Measurements from ENCODE around the gene ROR1.

ROR1 gene

DNA sequence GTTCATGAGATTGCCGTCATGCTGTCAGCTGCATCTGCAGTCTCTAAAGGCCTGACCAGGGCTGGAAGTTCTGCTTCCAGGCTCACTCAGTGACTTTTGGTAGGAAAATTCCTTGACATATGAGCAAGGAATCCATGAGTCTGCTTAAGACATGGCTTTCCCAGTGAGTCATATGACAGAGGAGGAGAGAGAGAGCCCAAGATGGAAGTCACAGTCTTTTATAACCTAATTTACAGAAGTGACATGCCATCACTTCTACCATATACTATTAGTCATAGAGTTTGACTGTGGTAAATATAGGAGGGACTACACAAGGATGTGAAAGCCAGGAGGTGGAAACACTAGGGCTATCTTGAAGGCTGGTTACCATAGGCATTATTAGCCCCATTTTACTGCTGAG is 115.2 kb downstream of the ROR1 start:
- DNase-seq: no peak

DNA sequence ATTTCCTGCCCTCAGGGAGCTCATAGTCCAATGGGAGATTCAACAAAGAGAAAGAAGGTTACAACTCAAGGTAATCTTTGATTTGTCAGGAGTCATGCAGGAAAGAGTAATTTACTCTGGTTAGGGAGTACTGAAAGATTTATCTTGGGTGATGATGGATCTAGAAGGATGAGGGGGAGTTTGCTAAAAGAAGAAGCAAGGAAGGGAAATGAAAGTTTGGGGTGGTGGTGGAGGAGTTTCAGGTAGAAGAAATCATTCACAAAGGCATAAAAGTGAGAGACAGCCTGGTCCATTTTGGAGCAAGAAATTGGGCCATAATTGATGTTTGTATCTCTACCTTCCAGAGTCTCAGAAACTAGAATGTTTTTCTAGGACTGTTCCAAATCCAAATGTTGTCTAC is 116.7 kb downstream of the ROR1 start:
- DNase-seq: no peak

DNA sequence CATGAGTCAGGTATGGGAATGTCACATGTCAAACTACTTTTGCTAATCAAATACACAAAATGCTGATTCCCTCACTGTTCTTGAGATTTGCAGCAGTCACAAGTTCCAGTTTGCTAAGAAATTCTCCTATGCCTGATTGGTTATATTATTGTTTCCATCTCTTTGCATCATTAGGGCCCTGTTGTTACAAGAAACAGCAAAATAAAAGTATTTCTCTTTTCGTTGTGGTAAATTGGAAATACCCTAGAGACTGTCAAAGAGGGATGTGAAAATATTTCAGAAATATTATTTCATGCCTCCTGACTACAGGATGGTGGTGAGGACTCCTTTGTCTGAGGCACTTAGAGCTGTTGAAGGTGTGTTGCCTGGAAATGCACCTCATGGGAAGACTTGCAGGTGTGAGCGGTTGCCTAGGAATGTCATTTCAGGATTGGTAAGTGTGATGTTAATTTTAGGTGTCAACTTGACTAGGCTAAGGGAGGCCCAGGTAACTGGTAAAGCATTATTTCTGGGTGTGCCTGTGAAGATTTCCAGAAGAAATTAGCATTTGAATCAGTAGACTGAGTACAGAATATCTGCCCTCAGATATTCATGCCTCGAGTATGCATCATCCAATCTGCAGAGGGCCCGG is 117.4 kb downstream of the ROR1 start:
- no peak for DNase-seq

DNA sequence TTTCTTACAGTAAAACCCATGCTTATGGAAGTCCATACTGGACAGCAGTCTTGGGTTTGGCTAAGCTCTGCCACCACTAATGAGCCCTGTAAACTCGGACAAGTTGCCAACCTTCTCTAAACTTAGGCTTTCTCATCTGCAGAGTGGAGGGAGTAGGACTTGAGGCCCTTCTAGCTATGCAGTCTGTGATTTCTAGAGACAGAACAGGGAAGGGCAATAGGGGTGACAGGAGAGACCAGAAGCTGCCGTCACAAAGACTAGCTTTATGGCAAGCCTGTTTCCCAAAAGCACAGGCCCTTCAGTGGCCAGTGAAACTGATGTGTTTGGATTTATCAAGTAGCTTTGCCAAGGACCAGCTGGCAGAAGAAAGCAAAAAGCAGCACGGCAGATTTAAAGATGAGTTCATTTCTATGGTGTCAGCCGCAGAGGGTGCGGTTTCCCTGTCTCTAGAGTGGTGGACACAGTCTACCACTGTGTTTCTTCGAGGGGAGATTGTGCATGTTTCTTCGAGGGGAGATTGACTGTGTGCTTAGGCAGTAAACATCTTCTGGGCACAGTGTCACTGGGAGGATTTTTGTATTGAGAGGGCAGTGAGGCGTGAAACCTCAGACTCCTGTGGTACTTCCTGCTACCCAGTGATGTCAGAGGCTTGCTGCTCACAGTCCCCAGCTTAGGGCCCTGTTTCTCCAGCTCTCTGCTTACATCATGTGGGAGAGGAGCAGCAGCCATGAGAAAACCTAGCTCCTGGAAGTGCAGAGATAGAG is 119.0 kb downstream of the ROR1 start:
- peak; percentile 26 for DNase-seq

DNA sequence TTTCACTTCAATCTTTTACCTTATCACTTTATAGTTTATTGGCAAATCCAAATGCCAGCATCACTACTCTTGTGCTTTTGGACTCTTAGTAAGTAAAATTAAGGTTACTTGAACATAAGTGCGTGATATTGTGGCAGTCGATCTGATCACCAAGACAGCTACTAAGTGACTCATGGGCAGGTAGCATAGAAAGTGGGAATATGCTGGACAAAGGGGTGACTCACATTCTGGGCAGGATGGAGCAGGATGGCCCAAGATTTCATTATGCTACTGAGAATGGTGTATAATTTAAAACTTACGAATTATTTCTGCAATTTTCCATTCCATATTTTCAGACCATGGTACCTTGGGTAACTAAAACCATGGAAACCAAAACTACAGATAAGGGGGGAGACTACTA is 120.2 kb downstream of the ROR1 start:
- DNase-seq: no peak

DNA sequence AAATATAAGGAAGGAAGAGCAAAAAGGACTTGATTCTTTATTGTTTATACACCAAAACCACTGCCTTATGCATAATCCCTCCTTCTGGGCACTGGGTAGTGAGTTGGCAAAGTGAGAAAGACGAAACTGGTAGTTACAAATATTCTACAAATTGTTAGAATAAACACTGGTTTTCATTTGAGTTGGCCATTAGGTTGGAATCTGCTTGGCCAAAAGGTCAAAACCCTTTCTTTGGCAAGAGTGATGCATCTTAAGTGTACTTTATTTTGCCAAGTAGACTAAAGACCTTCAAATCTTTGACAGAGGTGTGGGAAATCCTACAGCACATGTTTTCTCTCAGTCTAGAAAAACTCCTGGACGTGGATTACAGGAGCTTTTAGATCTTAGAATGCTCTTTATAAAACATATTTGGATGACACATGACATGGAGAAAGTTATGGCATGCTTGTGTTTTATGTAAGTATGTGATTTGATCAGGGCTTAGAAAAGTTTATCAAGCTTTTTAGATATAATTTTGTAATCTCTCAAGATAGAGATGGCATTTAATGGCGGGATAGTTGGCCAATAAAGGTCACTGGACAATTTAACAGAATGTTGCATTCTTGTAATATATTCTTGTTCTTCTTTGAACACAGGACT is 120.9 kb downstream of the ROR1 start:
- no peak for DNase-seq

DNA sequence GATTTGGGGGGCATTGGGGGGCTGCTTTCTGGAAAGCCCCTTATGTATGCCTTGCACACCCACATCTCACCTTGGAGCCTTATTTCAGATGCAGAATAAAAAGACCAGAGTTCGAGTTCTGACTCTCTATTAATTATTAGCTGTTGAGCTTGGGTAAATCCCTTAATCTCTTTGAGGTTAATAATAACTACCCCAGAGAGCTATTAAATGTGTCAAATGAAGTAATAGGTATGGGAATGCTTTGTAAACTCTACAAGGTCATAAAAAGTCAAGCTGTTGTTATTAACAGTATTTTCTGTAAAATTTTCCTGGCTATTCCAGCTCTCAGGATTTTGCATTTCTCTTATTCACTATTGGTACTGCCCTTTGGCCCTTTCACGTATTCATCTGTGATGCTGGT is 122.9 kb downstream of the ROR1 start:
- DNase-seq: no peak

DNA sequence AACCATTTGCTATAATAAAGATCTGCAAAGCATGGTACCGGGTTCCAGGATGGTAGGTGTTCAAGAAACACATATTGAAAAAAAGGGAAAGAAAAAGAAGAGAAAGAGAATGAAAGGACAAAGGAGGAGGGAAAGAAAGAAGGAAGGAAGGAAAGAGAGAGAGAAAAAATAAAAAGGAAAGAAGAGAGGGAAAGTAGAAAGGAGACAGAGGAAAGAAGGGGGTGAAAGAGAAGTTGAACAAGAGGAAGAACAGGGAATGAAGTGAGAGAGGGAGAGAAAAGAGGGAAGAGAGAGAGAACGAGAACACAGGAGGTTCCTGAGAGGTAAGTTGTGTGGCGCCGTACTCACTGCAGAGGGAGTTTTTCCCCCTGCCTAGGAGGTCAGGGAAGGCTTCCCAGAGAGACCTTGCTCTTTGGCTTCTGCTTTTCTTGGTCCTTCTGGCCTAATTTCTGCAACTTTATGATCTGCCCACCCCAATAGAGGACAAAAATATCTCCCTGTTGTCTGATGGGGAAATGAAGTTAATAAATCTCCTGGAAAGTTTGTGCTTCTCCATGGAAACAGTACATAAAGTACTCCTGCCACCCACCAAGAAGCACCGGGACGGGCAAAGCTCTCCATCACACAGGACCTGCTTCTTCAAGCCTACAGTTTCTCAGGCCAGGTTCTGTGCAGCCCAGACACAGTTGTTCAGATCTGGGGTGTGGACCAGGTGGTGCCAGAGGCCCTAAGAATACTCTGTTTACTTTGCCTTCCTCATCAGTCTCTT is 124.8 kb downstream of the ROR1 start:
- no peak for DNase-seq

DNA sequence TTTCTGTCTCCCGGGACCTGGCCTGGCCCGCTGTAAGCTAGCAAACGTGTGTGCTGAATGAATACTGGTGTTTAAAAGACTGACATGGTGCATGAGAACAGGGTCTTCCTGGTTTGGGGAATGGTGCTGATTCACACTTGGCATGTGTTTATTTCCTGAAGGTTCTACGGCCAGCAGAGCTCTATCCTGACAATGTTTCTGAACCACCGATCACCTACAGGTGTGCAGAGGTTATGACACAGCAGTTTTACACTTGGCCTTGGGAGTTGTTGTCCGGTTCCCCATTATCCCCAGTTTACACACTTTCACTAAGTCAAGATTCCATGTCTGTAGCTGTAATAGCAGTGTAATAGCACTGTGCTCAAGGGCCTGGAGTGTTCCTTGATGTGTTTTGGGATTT is 127.3 kb downstream of the ROR1 start:
- no peak for DNase-seq

DNA sequence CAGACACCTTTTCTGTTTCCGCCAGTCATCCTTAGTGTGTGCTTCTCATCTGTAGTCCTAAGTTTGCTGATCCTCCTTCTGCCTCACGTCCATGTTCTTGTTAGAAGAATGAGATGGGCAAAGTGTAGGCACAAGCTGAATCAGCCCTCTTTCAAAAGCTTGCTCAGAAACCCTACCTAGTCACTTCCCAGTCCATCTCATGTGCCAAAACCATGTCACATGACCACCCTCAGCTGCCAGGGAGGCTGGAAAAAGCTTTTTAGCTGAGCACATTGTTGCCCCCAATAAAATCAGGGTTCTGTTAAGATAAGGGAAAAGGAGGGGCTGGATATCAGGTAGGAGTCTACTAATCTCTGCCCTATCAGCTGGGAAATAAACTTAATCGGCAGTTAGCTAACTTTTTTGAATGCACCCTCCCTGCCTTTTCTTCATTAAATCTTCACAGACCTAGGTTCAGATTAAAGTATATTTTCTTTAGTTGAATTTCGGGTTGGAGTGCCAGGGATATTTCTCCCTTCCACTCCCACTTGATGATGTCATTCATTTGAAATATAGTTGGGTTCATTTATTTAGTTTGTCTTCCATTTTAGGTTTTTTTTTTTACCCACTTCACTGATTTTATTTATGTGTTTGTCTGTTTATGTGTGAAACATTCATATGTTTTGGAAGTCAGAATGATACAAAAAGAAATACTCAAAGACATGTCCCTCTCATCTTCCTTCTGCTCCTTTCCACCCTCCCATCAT is 129.2 kb downstream of the ROR1 start:
- no peak for DNase-seq

DNA sequence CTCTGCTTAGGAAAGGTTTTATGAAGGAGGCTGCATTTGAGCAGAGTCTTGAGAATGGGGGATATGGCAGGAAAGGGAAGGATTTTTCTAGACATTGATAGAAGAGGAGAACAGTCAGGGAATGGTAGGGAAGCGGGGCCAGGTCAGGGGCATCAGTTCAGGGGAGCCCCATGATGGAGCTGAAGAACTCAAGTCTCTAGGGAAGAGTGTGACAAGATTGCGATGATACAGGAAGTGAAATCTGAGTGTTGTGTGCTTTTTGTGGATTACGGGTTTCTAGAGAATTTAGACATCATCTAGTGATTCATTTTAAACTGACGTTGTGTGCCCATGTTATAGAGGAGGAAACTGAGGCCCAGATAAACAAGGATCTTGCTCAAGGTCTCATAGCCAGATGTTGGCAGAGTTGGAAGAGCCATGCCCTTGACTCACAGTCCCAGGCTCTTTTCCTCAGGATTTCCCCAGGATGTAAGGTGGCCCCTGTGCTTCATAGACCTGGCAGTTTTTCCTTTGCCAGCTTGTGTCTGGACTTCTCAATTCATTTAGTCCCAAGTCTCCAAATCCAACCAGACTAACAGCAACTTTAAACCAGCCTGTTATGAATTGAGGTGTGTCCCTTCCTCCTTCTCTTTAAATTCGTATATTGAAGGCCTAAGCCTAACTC is 130.3 kb downstream of the ROR1 start:
- DNase-seq: no peak

DNA sequence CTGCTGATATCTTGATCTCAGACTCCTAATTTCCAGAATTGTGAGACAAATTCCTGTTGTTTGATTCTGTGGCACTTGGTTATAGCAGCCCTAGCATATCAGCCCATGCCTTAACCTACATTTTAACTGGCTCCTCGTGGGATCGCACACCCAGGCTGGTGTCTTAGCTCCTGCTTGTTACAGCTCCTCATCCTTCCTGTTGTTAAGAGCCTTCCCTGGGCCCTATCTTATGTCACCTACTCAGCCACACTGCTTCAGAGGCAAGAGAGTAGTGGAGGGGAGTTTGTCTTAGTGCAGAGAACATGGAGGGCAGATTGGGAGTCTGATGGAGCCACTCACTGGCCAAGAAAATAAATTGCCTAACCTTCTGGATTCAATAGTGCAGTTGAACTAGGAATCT is 131.0 kb downstream of the ROR1 start:
- DNase-seq: no peak

DNA sequence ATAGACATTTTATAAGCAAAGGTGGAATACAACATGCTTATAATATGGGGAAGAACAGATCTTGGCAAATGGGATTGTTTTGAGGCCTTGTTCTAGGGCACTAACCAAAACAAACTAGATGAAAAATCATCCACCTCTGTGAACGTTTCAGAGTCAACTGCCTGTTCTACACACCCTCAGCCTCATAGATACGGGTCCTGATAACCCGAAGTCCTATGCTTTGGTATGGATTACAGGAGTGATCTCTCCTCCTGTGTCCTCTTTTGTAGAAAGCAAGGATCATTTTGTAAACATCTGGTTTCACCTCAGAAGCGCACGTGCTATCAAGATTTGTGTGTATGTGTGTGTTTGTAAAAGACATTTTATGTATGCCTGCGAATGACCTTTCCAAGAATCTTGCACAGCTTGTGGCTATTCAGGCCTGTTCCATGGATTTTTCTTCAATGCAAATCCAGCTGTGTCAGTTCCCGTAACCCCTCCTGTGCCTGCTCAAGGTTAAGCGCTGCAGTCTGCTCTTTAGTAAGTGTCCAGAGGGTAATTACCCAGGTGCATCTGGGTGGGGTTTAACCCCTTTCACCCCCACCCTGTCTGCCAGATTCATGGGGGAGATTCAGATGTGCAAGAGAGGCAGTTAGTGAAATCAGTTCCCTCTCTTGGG is 132.4 kb downstream of the ROR1 start:
- DNase-seq: no peak

DNA sequence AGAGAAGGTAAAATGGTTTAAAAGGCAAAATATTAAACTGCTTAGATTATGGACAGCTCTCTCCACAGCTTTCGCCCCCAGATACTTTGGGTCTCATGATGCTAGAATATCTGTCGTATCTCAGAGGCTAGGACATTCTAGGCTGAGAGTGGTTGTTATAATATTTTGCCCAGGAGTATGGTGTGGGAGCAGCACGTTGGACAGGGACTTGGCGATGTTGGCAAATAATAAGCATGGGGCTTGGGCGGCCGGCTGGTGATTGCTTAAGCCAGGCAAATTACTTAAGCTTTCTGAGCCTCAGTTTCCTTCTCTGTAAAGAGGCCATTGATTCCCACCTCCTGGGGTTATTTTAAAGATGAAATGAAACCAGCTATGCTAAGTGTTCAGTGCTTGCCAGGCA is 133.2 kb downstream of the ROR1 start:
- DNase-seq: no peak

DNA sequence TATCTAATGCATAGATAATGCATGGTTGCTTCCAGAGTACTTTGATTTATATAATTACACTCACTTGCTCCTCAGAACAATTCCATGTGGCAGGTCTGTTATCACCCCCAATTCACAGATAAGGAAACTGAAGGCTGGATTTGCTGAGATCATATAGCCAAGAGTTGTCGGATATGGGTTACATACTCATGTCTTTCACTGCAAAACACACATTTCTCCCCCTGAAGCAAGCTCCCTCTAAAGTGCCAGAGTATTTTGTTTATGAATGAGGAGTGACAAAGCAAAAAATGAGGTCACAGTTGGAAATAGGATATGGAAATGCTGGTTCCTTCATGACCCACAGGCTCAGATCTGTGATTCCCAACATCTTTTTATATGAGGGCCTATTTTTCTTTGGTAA is 134.2 kb downstream of the ROR1 start:
- DNase-seq: no peak

DNA sequence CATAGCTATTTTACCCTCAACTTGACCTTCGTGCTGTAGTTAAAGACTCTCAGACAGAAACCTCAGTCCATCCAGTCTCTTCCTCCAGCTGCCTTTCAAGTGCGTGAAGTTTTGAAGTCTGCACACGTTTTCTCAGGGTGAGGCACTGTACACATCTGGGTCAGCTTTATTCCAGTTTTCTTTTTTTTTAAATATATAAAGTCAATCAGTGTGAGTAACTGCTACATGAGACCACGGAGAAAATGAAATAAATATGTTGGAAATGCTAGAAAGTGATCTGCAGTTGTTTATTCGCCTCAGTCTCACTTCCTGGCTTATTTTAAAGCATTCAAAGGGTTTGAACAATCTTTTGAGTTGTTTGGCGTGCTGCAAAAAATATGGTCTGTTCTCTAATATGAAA is 135.7 kb downstream of the ROR1 start:
- no peak for DNase-seq

DNA sequence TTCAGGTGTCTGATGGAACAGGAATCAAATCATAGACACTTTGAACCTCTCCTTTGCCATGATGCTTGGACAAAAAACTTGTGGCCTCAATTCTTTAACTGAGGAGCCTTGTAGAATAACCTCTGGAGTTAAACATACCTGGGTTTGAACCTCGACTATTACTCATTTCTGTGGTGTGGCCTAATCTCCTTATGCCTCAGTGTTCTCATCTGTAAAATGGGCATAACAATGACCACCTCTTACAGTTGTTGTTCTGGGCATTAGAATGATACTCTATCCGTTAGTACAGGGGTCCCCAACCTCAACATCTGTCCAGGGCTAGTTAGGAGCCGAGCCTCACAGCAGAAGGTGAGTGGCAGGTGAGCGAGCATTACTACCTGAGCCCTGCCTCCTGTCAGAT is 137.2 kb downstream of the ROR1 start:
- no peak for DNase-seq

DNA sequence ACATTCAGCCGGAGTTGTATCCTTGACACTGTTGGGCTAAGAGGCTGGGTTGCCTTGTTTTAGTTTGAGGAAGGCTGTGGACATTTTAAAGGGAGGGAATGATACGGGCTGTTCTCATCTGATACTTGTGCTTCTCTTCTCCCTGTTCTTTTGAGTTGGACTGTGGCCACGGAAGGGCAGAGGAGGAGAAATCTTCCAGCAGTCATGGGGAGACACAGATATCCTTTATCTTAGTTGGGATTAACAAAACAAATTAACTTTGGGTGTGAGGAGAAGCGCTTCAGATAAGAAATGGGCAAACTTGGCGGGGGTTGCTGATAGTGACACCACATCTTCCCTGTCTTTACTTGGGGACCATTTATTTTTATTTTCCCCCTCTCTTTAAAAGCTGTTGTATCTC is 138.8 kb downstream of the ROR1 start:
- no peak for DNase-seq

DNA sequence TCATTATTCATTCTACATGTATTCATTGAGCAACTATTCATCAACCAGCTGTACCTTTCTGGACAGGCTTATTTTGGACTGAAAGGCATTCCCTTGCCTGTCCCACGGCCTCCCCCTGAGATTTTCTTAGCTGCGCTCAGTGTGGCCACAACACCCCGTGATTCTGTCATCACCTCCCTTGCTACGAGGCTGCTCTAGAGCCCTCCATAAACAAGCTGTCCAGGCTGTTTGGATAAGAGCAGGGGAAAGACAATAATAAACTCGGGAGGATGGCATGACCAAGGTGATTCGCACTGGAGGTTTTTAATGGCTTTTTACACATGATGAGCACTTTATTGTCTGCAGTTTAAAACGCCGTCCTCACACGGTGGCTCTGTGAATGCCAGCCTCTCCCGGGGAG is 139.7 kb downstream of the ROR1 start:
- no peak for DNase-seq

DNA sequence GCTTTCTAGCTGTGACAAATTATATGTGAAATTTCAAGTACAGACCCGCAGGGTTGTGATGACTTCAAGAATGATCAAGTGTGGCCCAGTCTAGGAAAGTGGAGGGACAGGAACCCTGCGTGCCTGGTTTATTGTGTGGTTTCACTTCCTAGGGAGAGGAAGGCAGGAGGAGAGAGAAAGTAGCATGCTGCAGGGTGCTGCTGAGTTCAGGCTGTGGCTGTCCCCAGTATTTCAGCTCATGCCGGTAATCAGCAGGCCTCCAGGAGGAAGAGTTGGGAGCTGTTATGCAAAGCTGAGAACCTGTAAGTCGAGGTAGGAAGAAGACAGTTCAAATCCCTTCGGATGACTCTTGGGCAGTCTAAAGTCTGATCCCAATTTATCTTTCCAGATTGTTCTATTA is 140.4 kb downstream of the ROR1 start:
- DNase-seq: no peak

DNA sequence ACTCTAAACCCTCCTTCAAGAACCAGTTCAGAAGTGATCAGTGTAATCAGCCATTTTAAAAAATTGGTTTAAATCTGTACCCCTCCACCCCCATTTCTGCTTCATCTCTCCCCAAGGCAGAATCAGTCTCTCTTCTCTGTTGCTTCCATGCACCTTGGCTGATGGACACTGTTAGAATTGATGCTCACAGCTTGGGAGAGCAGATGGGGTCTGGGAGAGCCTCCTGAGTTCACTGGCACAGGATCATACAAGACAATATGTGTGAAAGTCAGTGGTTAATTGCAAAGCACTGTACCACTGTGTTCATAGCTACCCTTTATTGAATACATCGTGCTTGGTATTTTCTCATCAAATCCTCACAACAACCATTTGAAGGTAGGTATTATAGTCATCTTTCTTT is 140.9 kb downstream of the ROR1 start:
- DNase-seq: no peak

DNA sequence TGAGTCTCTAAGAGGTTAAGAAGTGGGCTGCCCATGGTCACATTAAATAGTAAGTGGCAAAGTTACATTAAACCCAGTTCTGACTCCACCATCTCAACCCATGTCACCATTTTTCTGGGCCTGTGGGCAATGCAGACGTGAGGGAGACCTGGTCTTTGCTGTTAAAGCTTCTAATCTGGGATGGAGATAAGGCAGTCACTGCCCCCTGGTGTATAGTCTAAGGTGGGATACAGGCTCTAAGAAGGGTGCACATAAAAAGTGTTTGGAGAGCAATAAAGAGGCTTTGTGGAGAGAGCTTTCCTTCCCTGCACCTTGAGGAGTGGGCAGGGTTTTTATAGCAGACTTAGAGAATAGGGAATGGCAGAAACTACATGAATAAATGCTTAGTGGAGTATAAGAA is 141.3 kb downstream of the ROR1 start:
- DNase-seq: peak; percentile 54

Measured in NCI-H1694 treated with DMSO at 0.1 percent for 48 hours (cell line).